Epithelial cell of proximal tubule (primary cell): ENCODE results near the gene PLCH2. TPM values are rescaled to one million over a fixed set of nuclear protein-coding genes. Genes with fewer than 3 reads are reported as not detected.
A peak's percentile ranks its signal among the peaks of the same experiment; 100 is the strongest.

ENCODE experiments used
- DNase-seq: peaks from one replicate; pipeline ENCODE4 v3.0.0-alpha.2; 2011; ENCODE audit warnings: low read depth
- H3K4me3 ChIP-seq: 2 replicates; pipeline ENCODE4 v1.5.1; 2011; ENCODE audit warnings: low read depth, mild to moderate bottlenecking, low read length
- CTCF ChIP-seq: conservative IDR thresholded peaks from 2 replicates; pipeline ENCODE4 v1.5.1; 2012; ENCODE audit warnings: low read depth, mild to moderate bottlenecking, low read length
- total RNA-seq: library from RNA; depleted of rRNA; stranded (reverse); fragments of >200 nt; gene quantifications from 2 replicates; pipeline ENCODE4 v1.2.3, GENCODE V29; 2015

PLCH2 gene
- total RNA-seq, 1 donor from 2014 or later: 0.12 TPM

- no peak overlapping the region for H3K4me3 ChIP-seq
- DNase-seq: no peak
- no peak for TF ChIP-seq CTCF
Observed at GRCh38 chr1:2535981-2536380, 59.9 kb downstream of the PLCH2 start.

DNA sequence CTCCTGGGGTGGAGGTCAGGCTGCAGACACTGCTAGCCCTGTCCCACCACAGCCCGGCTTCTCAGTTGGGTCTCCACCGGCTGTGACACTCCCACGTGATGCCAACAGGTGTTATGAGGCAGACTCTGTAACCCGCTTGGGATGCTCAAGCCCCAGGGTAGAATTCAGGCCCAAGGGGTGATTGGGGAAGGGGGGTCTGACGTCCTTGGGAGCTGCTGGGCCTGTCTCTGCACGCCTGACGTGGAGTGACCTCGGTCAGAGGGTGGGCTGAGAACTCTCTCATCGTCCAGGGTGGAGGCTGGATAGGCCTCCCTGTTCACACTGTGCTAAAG lies 61.7 kb downstream of the PLCH2 start:
- no peak for TF ChIP-seq CTCF
- no peak for DNase-seq
- H3K4me3 ChIP-seq: no peak overlapping the region

- H3K4me3 ChIP-seq: no peak overlapping the region
- no peak for DNase-seq
- TF ChIP-seq CTCF: no peak
Observed at GRCh38 chr1:2538376-2538775, 62.3 kb downstream of the PLCH2 start.

- no peak overlapping the region for H3K4me3 ChIP-seq
- DNase-seq: no peak
- TF ChIP-seq CTCF: no peak
Observed at GRCh38 chr1:2538872-2539271, 62.8 kb downstream of the PLCH2 start.

GRCh38 chr1:2539312-2539907 lies 63.3 kb downstream of the PLCH2 start:
- H3K4me3 ChIP-seq: no peak overlapping the region
- DNase-seq: no peak
- peak; percentile 34 for TF ChIP-seq CTCF

DNA sequence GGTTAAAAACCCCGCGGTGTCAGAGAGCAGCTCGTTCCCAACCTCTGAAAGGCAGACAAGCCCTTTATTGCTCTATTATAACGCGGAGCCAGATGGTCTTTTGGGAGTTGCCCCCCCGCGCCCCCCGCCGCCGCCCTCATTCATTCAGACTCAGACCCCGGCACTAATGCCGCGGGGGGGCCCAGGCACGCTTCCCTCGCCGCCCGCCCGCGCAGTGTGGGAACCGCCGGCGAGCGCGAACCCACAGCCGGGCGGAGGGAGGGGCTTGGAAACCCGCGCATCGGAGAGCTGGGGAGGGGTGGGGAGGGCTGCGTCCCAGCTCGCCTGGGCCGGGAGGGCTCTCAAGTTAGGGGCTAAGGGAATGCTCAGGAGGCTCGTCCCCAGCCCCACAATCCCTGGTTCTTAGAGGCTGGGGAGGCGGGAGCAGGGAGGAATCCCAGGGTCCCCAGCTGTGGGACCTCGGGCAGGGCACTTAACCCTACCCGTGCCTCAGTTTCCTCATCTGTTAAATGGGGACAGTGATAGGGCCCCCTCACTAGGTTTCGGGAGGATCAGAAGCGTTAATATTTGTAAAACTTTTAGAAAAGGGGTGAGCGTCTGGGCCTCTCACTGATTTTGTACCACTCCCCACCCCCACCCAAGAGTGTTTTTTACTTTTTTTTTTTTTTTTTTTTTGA lies 64.9 kb downstream of the PLCH2 start:
- no peak for TF ChIP-seq CTCF
- no peak overlapping the region for H3K4me3 ChIP-seq
- DNase-seq: no peak
